Choroid plexus epithelial cell (primary cell): ENCODE data around the gene FA2H.

Experiments
- DNase-seq: peaks from one replicate; pipeline ENCODE4 v3.0.0-alpha.2; 2010; ENCODE audit warnings: low read depth
- H3K4me3 ChIP-seq: 2 replicates; pipeline ENCODE4 v1.5.1; 2011; ENCODE audit warnings: low read depth, mild to moderate bottlenecking, control low read depth, low read length, moderate library complexity
- CTCF ChIP-seq: conservative IDR thresholded peaks from 2 replicates; pipeline ENCODE4 v1.5.1; 2011; ENCODE audit warnings: low read depth, mild to moderate bottlenecking, control low read depth, inconsistent platforms, low read length, moderate library complexity

Gene FA2H

GRCh38 chr16:74732707-74733350 is 41.8 kb downstream of the FA2H start:
- H3K4me3 ChIP-seq: no peak overlapping the region
- no peak for TF ChIP-seq CTCF
- DNase-seq: no peak

GRCh38 chr16:74731853-74732477 is 42.7 kb downstream of the FA2H start:
- no peak overlapping the region for H3K4me3 ChIP-seq
- DNase-seq: no peak
- TF ChIP-seq CTCF: no peak

GRCh38 chr16:74729783-74730683 is 44.6 kb downstream of the FA2H start:
- no peak for DNase-seq
- H3K4me3 ChIP-seq: no peak overlapping the region
- TF ChIP-seq CTCF: no peak

- no peak for TF ChIP-seq CTCF
- DNase-seq: no peak
- no peak overlapping the region for H3K4me3 ChIP-seq
Measured at GRCh38 chr16:74727903-74728302, 46.7 kb downstream of the FA2H start.

- H3K4me3 ChIP-seq: no peak overlapping the region
- DNase-seq: peak; percentile 18
- TF ChIP-seq CTCF: peak; percentile 61
Measured at GRCh38 chr16:74726716-74727115, 47.9 kb downstream of the FA2H start.

GRCh38 chr16:74725651-74726455 is 48.8 kb downstream of the FA2H start:
- no peak for TF ChIP-seq CTCF
- no peak overlapping the region for H3K4me3 ChIP-seq

More at GRCh38 chr16:74725651-74726455, 48.8 kb downstream of the FA2H start:
- no peak for DNase-seq
